8988T (cell line): Measurements from ENCODE around the gene DTHD1.

Source experiments
- DNase-seq: peaks from one replicate; pipeline ENCODE4 v3.0.0; 2011

The DTHD1 gene

DNA sequence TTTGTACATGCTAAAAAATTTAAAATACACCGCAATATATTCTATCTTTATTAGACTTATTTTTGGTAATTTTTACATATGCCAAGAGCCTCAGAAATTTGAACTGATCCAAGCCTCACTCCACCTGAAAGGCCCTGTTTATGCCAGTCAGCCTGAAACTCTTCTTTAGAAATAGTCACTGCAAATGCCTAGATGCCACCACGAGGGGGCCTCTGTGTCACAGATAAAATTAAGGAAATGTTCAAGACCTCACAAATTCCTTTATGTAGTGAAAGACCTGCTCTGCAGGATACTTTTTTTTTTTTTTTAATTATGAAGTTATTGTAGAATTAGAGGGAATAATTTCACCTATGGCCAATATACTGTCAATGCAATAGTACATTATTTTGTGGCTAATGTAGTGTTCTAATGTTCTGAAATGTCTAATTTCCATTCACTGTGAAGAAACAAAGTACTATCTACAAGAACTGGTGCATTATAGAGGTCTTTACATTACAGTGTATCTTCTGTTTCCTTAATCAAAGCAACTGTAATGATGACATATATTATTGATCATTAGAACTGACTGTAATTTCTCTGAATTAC is 69.8 kb downstream of the DTHD1 start:
- DNase-seq = no peak

DNA sequence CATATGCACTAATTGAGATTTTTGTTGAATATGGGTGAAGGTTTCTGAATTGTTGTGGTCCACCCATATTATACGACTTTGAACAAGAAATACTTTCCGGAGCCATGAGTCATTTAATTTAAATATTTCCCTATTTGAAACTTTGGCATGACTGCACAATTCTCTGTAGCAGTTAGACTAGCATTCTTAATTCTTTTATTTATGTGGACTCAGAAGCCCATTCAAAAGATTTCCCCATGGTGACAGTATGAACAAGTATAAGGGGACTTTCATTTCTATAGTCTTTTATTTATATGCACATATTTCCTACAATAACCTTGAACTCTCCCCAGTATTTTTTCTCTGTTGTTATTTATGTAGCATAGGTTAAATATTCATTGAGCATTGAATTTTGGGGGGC is 72.6 kb downstream of the DTHD1 start:
- no peak for DNase-seq

DNA sequence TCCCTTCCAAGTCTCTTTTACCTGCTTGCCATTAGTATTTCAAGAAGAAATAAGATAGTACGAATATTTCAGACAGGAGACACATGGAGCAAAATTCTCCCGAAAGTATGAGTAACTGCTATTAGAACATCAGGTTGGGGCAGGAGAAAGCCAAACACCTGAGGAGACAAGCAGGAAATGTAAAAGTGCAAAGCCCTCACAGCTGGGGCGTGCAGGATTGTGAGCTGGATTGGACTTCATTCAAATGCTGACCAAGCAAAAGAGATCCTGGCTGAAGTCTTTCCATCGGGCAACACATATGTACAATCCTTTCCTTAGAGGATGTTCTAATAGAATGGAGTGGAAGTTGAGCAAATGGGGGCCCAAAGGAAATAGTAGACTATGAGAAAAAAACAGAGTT is 76.8 kb downstream of the DTHD1 start:
- DNase-seq = no peak

DNA sequence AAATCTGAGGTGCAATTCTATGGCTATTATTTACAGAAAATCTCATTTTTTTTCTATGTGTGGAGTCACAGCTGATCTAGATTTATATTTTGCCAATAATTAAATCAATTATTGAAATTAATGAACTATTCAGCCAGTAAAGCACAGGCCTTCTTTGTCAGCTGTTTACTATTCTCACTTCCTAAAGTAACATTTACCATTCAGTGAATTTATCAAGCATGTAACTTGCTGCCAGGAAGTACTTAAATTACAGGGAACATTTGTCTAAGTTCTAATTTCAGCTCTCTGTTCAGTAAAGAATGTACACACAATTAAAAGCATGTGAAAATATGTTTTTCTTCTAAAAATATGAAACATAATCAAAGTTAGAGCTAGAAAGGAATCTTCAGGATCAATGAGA is 79.3 kb downstream of the DTHD1 start:
- DNase-seq = no peak

DNA sequence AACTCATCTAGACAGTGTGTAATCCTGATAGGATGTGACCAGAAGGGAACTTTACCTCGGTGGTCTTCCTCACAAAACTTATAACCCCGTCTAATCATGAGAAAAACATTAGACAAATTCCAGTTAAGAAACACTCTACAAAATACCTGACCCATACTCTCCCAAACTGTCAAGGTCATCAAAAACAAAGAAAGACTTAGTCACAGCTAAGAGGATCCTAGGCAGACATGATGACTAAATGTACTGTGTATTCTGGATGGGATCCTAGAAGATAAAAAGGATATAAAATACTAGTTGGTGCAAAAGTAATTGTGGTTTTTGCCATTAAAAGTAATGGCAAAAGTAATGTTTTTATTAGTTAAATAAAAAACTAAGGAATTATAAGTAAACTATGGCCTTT is 81.6 kb downstream of the DTHD1 start:
- DNase-seq = no peak

DNA sequence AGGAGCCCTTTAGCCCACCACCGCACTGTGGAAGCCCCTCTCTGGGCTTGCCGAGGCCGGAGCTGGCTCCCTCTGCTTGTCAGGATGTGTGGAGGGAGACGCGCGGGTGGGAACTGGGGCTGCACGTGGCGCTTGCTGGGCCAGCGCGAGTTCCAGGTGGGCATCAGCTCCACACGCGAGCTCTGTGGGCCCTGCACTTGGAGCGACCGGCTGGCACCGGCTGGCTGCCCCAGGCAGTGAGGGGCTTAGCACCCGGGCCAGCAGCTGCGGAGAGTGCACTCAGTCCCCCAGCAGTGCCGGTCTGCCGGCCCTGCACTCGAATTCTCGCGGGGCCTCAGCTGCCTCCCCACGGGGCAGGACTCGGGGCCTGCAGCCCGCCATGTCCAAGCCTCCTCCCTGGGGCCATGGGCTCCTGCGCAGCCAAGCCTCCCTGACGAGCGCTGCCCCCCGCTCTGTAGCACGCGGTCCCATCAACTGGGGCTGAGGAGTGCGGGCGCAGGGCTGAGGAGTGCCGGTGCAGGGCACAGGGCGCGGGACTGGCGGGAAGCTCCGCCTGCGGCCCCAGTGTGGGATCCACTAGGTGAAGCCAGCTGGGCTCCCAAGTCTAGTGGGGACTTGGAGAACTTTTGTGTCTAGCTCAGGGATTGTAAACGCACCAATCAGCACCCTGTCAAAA is 93.6 kb downstream of the DTHD1 start:
- no peak for DNase-seq

DNA sequence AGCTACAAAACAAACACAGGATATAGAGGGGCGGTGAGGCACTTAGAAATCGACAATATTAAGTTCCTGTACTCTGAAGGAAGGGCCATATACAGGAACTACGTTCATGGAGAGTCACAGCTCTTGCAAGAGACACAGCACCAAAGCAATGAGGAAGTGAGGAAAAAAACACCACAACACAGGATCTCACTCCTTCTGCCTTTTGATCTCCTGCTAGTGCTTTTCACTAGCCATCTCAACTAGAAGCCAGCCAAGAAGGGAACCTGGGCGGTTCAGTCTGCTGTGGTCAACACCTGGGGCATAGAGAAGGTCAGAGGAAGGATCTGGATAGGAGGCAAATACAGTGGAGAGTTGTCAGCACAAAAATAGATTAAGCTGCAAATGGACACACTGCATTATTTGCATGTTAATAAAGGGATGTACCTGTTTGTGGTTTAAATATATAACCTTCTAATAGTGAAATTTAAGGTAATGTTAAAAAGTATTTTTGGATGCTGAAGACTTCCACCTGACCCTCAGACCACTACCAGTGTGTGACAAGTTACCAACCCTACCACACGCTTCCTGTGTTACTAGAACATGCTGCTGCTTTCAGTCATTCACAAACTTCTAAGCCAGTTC is 104.6 kb downstream of the DTHD1 start:
- no peak for DNase-seq

DNA sequence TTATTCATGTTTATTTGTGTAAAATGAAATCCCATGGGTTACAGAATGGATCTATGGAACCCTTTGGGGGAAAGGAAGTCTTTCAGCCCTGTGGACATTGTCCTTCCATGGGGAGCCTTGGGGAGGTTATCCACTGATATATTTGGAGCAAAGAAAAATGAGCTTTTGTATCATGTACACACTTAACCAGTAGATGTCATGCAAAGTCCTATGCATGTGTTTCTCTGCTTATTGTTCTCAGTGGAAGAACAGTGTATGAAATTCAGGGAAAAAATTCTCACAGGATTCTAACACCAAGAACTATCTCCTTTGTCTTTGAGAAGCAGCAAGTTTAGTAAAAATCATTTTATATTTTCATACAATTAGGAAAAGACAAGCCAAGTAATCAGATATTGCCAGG is 105.3 kb downstream of the DTHD1 start:
- no peak for DNase-seq

DNA sequence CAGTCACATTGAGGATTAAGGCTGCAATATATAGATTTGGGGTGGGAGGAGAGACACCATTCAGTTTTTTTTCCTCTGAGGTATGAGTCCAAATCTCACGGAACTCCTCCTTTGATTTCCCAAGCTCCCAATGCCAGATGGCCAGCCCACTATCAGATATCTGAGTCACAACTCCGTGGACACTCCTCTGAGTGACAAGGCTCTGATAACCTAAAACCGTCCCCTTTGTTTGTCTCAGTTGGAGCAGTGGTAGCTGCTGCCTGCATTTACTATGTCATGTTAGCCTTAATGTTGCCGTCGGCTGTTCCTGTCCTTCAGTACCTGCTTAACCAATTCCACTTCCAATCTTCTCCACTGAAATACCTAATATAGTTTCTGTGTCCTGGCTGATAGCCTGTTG is 107.3 kb downstream of the DTHD1 start:
- no peak for DNase-seq

DNA sequence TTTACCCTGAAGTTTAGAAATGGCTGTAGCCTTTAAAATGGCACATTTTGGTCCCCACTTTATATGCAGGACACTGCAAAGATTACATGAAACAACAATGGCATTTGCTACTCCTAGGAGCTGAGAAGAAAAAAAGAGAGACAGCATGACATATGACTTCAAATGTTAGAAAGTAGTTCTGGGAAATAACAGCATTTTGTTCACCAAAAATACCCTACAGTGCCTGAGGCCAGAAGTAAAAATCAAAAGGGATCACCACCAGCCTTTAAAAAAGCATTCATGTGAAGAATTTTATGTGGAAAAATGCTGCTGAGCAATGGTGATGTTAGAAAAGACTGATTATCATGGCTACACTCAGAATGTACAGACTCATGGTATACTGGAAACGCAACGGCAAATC is 110.0 kb downstream of the DTHD1 start:
- no peak for DNase-seq

DNA sequence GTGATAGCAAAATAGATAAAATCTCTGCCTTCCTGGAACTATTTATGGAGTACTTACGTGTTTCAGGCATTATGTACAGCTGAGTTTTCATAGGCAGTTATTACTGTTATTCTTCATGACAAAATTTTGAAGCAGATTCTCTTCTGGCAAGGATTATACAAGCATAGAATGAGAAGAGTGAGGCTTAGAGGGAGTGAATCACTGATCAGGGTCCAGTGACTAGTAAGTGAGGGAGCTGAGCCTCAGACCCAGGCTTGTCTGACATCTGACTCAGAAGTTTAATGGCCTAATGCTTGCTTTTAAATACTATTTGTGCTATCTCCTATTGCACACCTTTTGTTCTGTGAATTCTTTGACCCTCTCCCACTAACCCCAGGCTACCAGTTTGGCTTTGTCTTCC is 110.6 kb downstream of the DTHD1 start:
- DNase-seq = no peak

DNA sequence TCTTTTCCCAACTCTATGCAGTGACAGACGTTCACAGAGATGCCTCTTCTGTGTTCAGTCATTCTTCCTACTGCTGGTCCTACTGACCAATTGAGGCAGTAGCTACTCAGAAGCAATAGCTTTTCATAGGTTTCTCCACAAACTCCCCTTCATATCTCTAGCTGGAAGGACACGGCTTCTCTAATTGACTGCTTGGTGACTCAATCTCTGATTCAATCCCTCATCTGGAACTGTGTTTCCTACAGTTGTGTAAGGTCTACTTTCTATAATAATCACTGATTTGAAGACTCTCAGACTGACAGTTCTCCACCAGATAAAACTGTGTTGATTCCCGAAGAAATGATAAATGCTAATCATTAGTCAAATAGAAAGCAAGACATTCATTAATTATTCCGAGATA is 111.5 kb downstream of the DTHD1 start:
- DNase-seq = no peak
